Nephron (organoid): ENCODE measurements around the gene EFNB1.

ENCODE experiments used
- H3K27ac Mint-ChIP-seq, 3 experiments: 2 replicates each; pipeline ENCODE4 v1.8.0; 2020; ENCODE audit warnings: mixed read lengths in 3 of 3, mild to moderate bottlenecking in 2 of 3, moderate library complexity in 1 of 3
- H3K27me3 Mint-ChIP-seq: 2 replicates; pipeline ENCODE4 v1.8.0; 2021; ENCODE audit warnings: low read depth, mild to moderate bottlenecking, moderate library complexity, mixed read lengths
- H3K36me3 Mint-ChIP-seq: 2 replicates; pipeline ENCODE4 v1.8.0; 2020; ENCODE audit warnings: low read depth, mixed read lengths
- H3K4me1 Mint-ChIP-seq: 2 replicates; pipeline ENCODE4 v1.8.0; 2020; ENCODE audit warnings: mixed read lengths
- H3K4me3 Mint-ChIP-seq, 3 experiments: 2 replicates each; pipeline ENCODE4 v1.8.0; 2020; ENCODE audit warnings: mild to moderate bottlenecking in 3 of 3, mixed read lengths in 3 of 3, moderate library complexity in 2 of 3
- H3K9me3 Mint-ChIP-seq: 2 replicates; pipeline ENCODE4 v1.8.0; 2020; ENCODE audit warnings: mixed read lengths
- CTCF ChIP-seq, 3 experiments: fragments of 200-600 bp; sonication (generic); IDR thresholded peaks; one replicate each; pipeline ENCODE4 v1.5.0; 2021; ENCODE audit warnings: antibody characterized with exemption in 3 of 3; ENCODE audit not compliant: unreplicated experiment in 3 of 3

EFNB1 gene

GRCh38 chrX:68821616-68822015 lies 7.2 kb upstream of the EFNB1 start:
- H3K36me3 Mint-ChIP-seq = no peaks in the 10 kb centered on the region
- TF ChIP-seq CTCF (IDR thresholded peaks at IDR 0.05; ENCODE audit: unreplicated experiment in 3 of 3) = no peak
- peaks cover 4% of the 10 kb centered on the region for H3K4me1 Mint-ChIP-seq
- H3K27ac Mint-ChIP-seq = no peak overlapping the region
- H3K9me3 Mint-ChIP-seq = peaks cover 13% of the 10 kb centered on the region
- no peak overlapping the region for H3K4me3 Mint-ChIP-seq
- H3K27me3 Mint-ChIP-seq = no peaks in the 10 kb centered on the region

- Mint-ChIP-seq H3K27me3 (no peaks in the 10 kb centered on the region), H3K4me3 (no peak overlapping the region), H3K4me1 (peaks cover 4% of the 10 kb centered on the region), H3K27ac (peak overlapping the region; percentile 14 to 86 (median 36)), H3K9me3 (peaks cover 10% of the 10 kb centered on the region), H3K36me3 (no peaks in the 10 kb centered on the region)
- TF ChIP-seq CTCF (IDR thresholded peaks at IDR 0.05; ENCODE audit: unreplicated experiment in 3 of 3) = peak; percentile 45 to 64 (median 60)
These were observed 6.0 kb upstream of the EFNB1 start for GRCh38 chrX:68822641-68823410.

GRCh38 chrX:68823413-68824151 lies 5.2 kb upstream of the EFNB1 start:
- H3K36me3 Mint-ChIP-seq = no peaks in the 10 kb centered on the region
- peaks cover 10% of the 10 kb centered on the region for H3K9me3 Mint-ChIP-seq
- no peaks in the 10 kb centered on the region for H3K27me3 Mint-ChIP-seq
- H3K4me3 Mint-ChIP-seq = no peak overlapping the region
- H3K4me1 Mint-ChIP-seq = peaks cover 4% of the 10 kb centered on the region
- TF ChIP-seq CTCF (IDR thresholded peaks at IDR 0.05; ENCODE audit: unreplicated experiment in 3 of 3) = no peak
- no peak overlapping the region for H3K27ac Mint-ChIP-seq

- no peak overlapping the region for H3K4me3 Mint-ChIP-seq
- TF ChIP-seq CTCF (IDR thresholded peaks at IDR 0.05; ENCODE audit: unreplicated experiment in 3 of 3) = no peak
- H3K27ac Mint-ChIP-seq = no peak overlapping the region
- no peaks in the 10 kb centered on the region for H3K27me3 Mint-ChIP-seq
- peaks cover 4% of the 10 kb centered on the region for H3K4me1 Mint-ChIP-seq
- H3K9me3 Mint-ChIP-seq = peaks cover 13% of the 10 kb centered on the region
- peaks cover 4% of the 10 kb centered on the region for H3K36me3 Mint-ChIP-seq
These were observed 4.7 kb upstream of the EFNB1 start for GRCh38 chrX:68824152-68824433.

GRCh38 chrX:68824565-68825125 lies 4.2 kb upstream of the EFNB1 start:
- Mint-ChIP-seq H3K4me3 (no peak overlapping the region), H3K27me3 (no peaks in the 10 kb centered on the region), H3K4me1 (peaks cover 4% of the 10 kb centered on the region), H3K27ac (no peak overlapping the region), H3K9me3 (peaks cover 13% of the 10 kb centered on the region), H3K36me3 (peaks cover 4% of the 10 kb centered on the region)
- no peak for TF ChIP-seq CTCF (IDR thresholded peaks at IDR 0.05; ENCODE audit: unreplicated experiment in 3 of 3)
